Upper lobe of right lung (tissue), 1 donor: ENCODE data around the gene MARK4. TPM values are rescaled to one million over a fixed set of nuclear protein-coding genes. Genes with fewer than 3 reads are reported as not detected.

Source experiments
- ATAC-seq: fragments of 200-7000 bp; cut with Tn5 transposase; one replicate; pipeline ENCODE4 v1.9.1; 2020; ENCODE audit warnings: mild to moderate bottlenecking, moderate library complexity
- DNase-seq: peaks from one replicate; pipeline ENCODE4 v3.0.0-alpha.2; 2020
- H3K27ac ChIP-seq: fragments of 200-600 bp; one replicate; pipeline ENCODE4 v1.8.0; 2022
- H3K27me3 ChIP-seq: fragments of 200-600 bp; one replicate; pipeline ENCODE4 v1.8.0; 2022; ENCODE audit warnings: mild to moderate bottlenecking
- H3K36me3 ChIP-seq: fragments of 200-600 bp; one replicate; pipeline ENCODE4 v1.8.0; 2022
- H3K4me1 ChIP-seq: fragments of 200-600 bp; one replicate; pipeline ENCODE4 v1.8.0; 2022
- H3K4me3 ChIP-seq: fragments of 200-600 bp; one replicate; pipeline ENCODE4 v1.8.0; 2022; ENCODE audit warnings: mild to moderate bottlenecking
- H3K9me3 ChIP-seq: fragments of 200-600 bp; one replicate; pipeline ENCODE4 v1.8.0; 2022
- intact Hi-C: fragments of 100-400 bp; cut with DNase I; formaldehyde crosslinking; loops from one replicate; pipeline ENCODE4 v1.11.0; 2022
- total RNA-seq: library from RNA; stranded (reverse); fragmentation: NEBNext Ultra II Directional; extraction: Animal tissue kit (Norgen Biotek cat#: 25700); gene quantifications from one replicate; pipeline ENCODE4 v1.2.1, GENCODE V29; 2021
- TF ChIP-seq, protein P1 (sequence below): fragments of 200-600 bp; IDR thresholded peaks from one replicate; pipeline ENCODE4 v1.8.0; 2022; ENCODE audit warnings: antibody characterized with exemption
- donor health status: DM: no; HTN: yes; CAD: no; lungs with severe emphysema.

MARK4 gene
- total RNA-seq, 1 donor from 2014 or later: 30.0 TPM

DNA sequence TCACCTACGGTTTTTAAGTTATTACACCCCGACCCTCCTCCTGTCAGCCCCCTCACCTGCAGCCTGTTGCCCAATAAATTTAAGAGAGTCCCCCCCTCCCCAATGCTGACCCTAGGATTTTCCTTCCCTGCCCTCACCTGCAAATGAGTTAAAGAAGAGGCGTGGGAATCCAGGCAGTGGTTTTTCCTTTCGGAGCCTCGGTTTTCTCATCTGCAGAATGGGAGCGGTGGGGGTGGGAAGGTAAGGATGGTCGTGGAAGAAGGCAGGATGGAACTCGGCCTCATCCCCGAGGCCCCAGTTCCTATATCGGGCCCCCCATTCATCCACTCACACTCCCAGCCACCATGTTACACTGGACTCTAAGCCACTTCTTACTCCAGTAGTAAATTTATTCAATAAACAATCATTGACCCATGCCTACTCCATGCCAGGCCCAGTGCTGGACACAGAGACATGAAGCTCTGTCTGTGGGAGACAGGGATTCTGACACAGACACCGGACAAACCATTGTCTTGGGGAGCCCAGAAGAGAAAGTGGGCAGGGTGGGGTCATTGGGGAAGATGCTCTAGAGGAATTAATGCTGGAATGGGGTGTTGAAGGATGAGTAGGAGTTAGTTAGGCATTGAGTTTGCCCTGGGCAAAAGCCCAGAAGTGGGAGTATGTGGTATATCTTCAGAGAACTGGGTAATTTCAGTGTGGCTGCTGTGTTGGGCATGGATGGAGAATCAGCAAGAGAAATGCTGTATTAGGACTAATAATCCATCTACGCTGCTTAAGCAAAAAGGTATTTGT is 52.4 kb downstream of the MARK4 start:
- no peaks in the 10 kb centered on the region for H3K4me1 ChIP-seq
- TF ChIP-seq, protein P1, sequence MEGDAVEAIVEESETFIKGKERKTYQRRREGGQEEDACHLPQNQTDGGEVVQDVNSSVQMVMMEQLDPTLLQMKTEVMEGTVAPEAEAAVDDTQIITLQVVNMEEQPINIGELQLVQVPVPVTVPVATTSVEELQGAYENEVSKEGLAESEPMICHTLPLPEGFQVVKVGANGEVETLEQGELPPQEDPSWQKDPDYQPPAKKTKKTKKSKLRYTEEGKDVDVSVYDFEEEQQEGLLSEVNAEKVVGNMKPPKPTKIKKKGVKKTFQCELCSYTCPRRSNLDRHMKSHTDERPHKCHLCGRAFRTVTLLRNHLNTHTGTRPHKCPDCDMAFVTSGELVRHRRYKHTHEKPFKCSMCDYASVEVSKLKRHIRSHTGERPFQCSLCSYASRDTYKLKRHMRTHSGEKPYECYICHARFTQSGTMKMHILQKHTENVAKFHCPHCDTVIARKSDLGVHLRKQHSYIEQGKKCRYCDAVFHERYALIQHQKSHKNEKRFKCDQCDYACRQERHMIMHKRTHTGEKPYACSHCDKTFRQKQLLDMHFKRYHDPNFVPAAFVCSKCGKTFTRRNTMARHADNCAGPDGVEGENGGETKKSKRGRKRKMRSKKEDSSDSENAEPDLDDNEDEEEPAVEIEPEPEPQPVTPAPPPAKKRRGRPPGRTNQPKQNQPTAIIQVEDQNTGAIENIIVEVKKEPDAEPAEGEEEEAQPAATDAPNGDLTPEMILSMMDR: no peak
- H3K9me3 ChIP-seq: no peaks in the 10 kb centered on the region
- intact Hi-C loops: no loop called here
- DNase-seq (no peak), ATAC-seq (no peak)
- H3K27ac ChIP-seq: no peak overlapping the region
- H3K36me3 ChIP-seq: peaks cover 3% of the 10 kb centered on the region
- H3K27me3 ChIP-seq: no peaks in the 10 kb centered on the region
- H3K4me3 ChIP-seq: no peak overlapping the region

DNA sequence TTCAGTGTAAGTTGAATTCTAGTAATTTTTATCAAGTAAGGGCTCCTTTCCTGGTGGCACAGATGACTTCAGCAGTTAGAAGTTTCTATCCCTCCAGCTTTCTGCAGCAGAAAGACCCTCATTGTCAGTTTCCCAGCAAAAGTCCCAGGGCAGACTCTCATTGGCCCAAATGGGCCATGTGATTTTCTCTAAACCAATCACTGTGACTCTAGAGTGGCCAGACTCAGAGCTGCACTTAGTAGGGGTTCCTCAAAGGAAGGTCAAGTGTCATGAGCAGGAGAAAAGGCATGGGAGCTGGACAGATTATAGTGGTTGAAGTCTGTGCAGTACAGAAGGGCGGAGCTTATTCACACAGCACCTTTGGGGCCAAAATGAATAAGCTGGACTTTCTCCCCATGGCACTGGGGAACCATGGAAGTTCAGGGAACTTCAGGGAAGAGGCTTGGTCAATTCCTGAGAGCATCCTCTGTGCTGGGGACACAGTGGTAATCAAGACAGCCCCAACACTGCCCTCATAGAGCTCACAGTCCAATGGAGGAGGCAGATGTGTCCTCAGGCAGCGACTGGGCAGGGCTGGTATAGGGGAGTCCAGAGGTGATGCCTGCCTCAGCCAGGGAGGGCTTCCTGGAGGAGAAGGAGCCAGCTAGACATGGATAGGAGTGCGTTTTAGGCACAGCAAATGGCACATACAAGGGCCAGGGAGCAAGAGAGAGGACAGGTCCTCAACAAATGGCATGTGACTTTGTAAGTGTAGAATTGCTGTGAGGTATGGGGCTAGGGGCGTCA is 53.3 kb downstream of the MARK4 start:
- DNase-seq (no peak), ATAC-seq (no peak)
- Histone ChIP-seq H3K9me3 (no peaks in the 10 kb centered on the region), H3K27me3 (no peaks in the 10 kb centered on the region), H3K4me3 (no peak overlapping the region), H3K4me1 (no peaks in the 10 kb centered on the region), H3K36me3 (no peaks in the 10 kb centered on the region), H3K27ac (no peak overlapping the region)
- intact Hi-C loops: no loop called here
- TF ChIP-seq, protein P1: no peak

DNA sequence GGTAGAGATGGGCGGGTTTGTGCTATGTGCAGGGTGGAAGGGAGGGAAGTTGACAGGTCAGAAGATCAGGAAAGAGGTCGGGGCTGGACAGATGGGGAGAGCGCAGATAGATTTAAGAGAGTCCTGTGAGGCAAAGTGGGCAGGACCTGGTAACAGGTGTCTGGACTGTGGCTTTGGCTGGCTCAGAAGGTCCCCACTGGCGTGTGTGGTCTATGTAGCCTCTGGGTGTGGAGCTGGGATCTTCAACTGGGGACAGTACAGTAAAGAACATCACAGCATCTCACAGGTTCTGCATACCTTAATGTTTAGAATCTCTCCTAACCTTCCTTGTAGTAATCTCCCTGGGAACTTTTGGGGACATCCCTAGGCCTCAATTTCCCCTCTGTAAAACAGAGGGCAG is 53.9 kb downstream of the MARK4 start:
- intact Hi-C loops: no loop called here
- Histone ChIP-seq H3K27ac (no peak overlapping the region), H3K36me3 (no peaks in the 10 kb centered on the region), H3K27me3 (no peaks in the 10 kb centered on the region), H3K4me3 (no peak overlapping the region), H3K4me1 (no peaks in the 10 kb centered on the region), H3K9me3 (no peaks in the 10 kb centered on the region)
- TF ChIP-seq, protein P1: no peak
- DNase-seq: no peak
- ATAC-seq: no peak

DNA sequence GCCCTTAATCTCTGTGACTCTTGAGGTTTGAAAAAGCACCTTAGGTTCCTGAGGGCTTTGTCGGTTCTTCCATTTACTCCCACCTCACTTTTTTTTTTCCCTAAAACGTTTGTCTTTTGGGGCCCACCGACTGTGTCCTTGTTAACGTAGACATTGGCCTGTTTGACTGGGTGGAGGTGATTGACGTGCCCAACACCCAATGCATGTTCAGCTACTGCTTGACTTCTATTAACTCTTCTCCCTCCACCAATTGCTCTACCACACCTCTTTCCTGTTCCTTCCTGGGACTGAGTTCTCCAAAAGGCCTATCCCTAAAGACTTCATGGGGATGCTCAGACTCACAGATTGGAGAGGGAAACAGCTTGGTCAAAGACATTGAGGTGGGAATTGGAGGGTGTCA is 54.4 kb downstream of the MARK4 start:
- ATAC-seq: no peak
- Histone ChIP-seq H3K27ac (no peak overlapping the region), H3K4me3 (no peak overlapping the region), H3K4me1 (no peaks in the 10 kb centered on the region), H3K9me3 (no peaks in the 10 kb centered on the region), H3K27me3 (no peaks in the 10 kb centered on the region), H3K36me3 (no peaks in the 10 kb centered on the region)
- intact Hi-C loops: no loop called here
- no peak for DNase-seq
- TF ChIP-seq, protein P1: no peak

DNA sequence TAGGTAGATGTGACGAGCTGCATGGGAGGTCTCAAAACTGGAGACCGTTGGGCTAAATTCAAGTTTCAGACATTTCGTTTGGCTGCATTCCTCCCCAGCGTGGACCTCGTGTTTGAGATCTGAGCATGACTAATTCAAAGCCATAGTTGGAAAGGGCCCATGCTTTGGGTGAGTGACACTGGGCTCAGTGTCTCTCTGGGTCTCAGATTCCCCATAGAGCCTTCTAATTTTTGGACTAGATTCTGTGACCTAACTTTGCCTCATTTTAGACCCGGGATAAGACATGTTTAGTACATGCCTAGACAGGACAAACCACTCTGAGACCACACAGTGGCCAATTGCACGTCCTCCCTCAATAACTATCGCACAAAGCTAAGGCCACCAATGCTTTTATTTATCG is 55.0 kb downstream of the MARK4 start:
- Histone ChIP-seq H3K4me1 (no peaks in the 10 kb centered on the region), H3K36me3 (no peaks in the 10 kb centered on the region), H3K4me3 (no peak overlapping the region), H3K27ac (no peak overlapping the region), H3K27me3 (no peaks in the 10 kb centered on the region), H3K9me3 (no peaks in the 10 kb centered on the region)
- TF ChIP-seq, protein P1: no peak
- intact Hi-C loops: no loop called here
- ATAC-seq (no peak), DNase-seq (no peak)
